ENCODE results near the gene SLC34A3. TPM values are rescaled to one million over a fixed set of nuclear protein-coding genes. Genes with fewer than 3 reads are reported as not detected.

SLC34A3 gene
- total RNA-seq, 4 donors from 2014 or later = not detected

- no CpG with 5 or more reads among the region's 6 CpGs for WGBS, 2 donors (ENCODE audit: low coverage in 1 of 2)
- Histone ChIP-seq H3K27ac (no peak overlapping the region), H3K27me3 (peaks cover 9% of the 10 kb centered on the region), H3K36me3 (peaks cover 0 to 13% of the 10 kb centered on the region in 2 donors), H3K4me1 (peaks cover 0 to 23% (median 9%) of the 10 kb centered on the region in 3 donors), H3K9me3 (no peaks in the 10 kb centered on the region), H3K4me3 (no peak overlapping the region)
- no peak for ATAC-seq
- no peak for TF ChIP-seq POLR2A (IDR thresholded peaks at IDR 0.05)
- TF ChIP-seq EP300 (IDR thresholded peaks at IDR 0.05) = no peak
- TF ChIP-seq POLR2AphosphoS5 (IDR thresholded peaks at IDR 0.05) = no peak
- no peak for TF ChIP-seq CTCF (IDR thresholded peaks at IDR 0.05)
These were observed 17.1 kb downstream of the SLC34A3 start for GRCh38 chr9:137247916-137248175.

- no peaks in the 10 kb centered on the region for H3K36me3 ChIP-seq
- no peak overlapping the region for H3K4me3 ChIP-seq
- no peak overlapping the region for H3K27ac ChIP-seq
- H3K9me3 ChIP-seq = no peaks in the 10 kb centered on the region
- peaks cover 0 to 14% (median 7%) of the 10 kb centered on the region in 3 donors for H3K4me1 ChIP-seq
- no peak for TF ChIP-seq POLR2AphosphoS5 (IDR thresholded peaks at IDR 0.05)
- no peak for TF ChIP-seq CTCF (IDR thresholded peaks at IDR 0.05)
- no peak for TF ChIP-seq EP300 (IDR thresholded peaks at IDR 0.05)
- no peak for TF ChIP-seq POLR2A (IDR thresholded peaks at IDR 0.05)
- ATAC-seq = no peak
- peaks cover 9% of the 10 kb centered on the region for H3K27me3 ChIP-seq
- 30% methylated on average over 2 of the region's 18 CpGs; no CpG with 5 or more reads in 1 of the 2 donors for WGBS, 2 donors (ENCODE audit: low coverage in 1 of 2)
These were observed 19.9 kb downstream of the SLC34A3 start for GRCh38 chr9:137250329-137251193.

GRCh38 chr9:137251194-137251461, 20.4 kb downstream of the SLC34A3 start, which contains the start of gene STPG3:
Gene STPG3 (plus strand): TSS chr9:137251286. CDS start chr9:137251287, 1 bp downstream.
- no peak for TF ChIP-seq POLR2AphosphoS5 (IDR thresholded peaks at IDR 0.05)
- H3K27me3 ChIP-seq = peaks cover 9% of the 10 kb centered on the region
- peaks cover 0 to 1% of the 10 kb centered on the region in 2 donors for H3K36me3 ChIP-seq
- no peak within 1 kb of the TSS for H3K27ac ChIP-seq
- H3K4me3 ChIP-seq = no peak within 1 kb of the TSS
- no CpG with 5 or more reads among the region's 4 CpGs for WGBS, 2 donors (ENCODE audit: low coverage in 1 of 2)
- ATAC-seq = no peak
- H3K4me1 ChIP-seq = peaks cover 0 to 20% (median 11%) of the 10 kb centered on the region in 3 donors
- H3K9me3 ChIP-seq = no peaks in the 10 kb centered on the region

GRCh38 chr9:137251490-137252268, 21.0 kb downstream of the SLC34A3 start:
- peaks cover 0 to 7% of the 10 kb centered on the region in 2 donors for H3K36me3 ChIP-seq
- WGBS, 2 donors (ENCODE audit: low coverage in 1 of 2) = 72 to 77% methylated on average over 7 of the region's 22 CpGs
- ATAC-seq = no peak
- H3K9me3 ChIP-seq = no peaks in the 10 kb centered on the region
- no peak overlapping the region for H3K4me3 ChIP-seq
- peaks cover 0 to 25% (median 16%) of the 10 kb centered on the region in 3 donors for H3K4me1 ChIP-seq
- no peak for TF ChIP-seq EP300 (IDR thresholded peaks at IDR 0.05)
- no peak for TF ChIP-seq POLR2AphosphoS5 (IDR thresholded peaks at IDR 0.05)
- TF ChIP-seq CTCF (IDR thresholded peaks at IDR 0.05) = no peak
- TF ChIP-seq POLR2A (IDR thresholded peaks at IDR 0.05) = no peak
- no peak overlapping the region for H3K27ac ChIP-seq
- peaks cover 9% of the 10 kb centered on the region for H3K27me3 ChIP-seq

GRCh38 chr9:137252555-137253506, 22.1 kb downstream of the SLC34A3 start:
- peaks cover 0 to 31% (median 19%) of the 10 kb centered on the region in 3 donors for H3K4me1 ChIP-seq
- H3K27me3 ChIP-seq = peaks cover 9% of the 10 kb centered on the region
- whole genome bisulfite sequencing, 2 donors (ENCODE audit: low coverage in 1 of 2) = 88% methylated on average over 4 of the region's 35 CpGs; no CpG with 5 or more reads in 1 of the 2 donors
- peaks cover 0 to 17% of the 10 kb centered on the region in 2 donors for H3K36me3 ChIP-seq
- no peak overlapping the region for H3K27ac ChIP-seq
- H3K9me3 ChIP-seq = no peaks in the 10 kb centered on the region
- H3K4me3 ChIP-seq = no peak overlapping the region
- TF ChIP-seq EP300 (IDR thresholded peaks at IDR 0.05) (no peak), CTCF (IDR thresholded peaks at IDR 0.05) (no peak), POLR2A (IDR thresholded peaks at IDR 0.05) (no peak), POLR2AphosphoS5 (IDR thresholded peaks at IDR 0.05) (no peak)
- ATAC-seq = no peak
